ENCODE results near the gene TUFM.
"Not testable (repeated sequence)": the region's sequence is repeated elsewhere in the genome, so short reads cannot be mapped to it uniquely, and the experiment has no call there.

The TUFM gene

DNA sequence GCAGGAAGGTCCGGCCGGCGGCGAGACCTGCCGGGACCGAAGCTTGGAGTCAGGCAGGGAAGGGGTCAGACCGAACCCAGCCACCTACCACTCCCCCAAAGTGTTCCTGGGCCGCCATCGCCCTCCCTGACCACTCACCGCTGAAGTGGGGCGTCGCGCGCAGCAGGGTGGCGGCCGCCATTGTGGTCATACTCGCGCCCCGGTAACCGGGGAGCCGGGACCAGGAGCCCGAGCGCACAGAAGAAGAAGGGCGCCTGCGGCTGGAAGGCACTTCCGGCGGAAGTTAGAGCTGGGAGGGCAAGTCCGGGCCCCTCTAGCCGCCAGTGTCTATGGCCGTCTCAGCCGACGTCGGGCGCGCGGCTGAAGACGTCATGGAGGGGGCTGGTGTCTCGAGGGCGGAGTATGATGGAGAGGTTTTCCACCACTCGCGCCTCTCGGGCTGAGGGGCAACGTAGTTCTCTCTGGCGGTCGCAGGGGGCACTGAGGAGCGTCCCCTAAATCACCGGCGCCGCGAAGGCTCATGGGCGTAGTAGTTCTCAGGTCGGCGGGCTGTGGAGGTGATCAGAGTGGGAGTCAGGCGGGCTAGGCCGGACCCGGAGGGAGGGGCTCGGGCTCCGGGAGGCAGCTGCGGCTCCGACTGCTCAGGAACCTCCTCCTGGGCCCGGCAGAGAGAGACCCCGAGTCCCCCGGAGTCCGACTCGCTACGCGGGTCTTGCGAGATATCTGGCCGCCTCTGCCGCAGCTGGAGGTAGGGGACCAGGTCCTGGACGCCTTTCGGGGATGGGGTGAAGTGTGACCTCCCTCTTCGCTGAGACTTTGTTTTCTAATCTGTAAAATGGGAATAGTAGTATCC is at the start of gene TUFM:
TUFM (minus strand) TSS at position 269 of the 853 bp plus-strand sequence; CDS start at position 190, 79 bp downstream.
- Mint-ChIP-seq H3K27me3 (no peaks in the 10 kb centered on the region), H3K36me3 (ENCODE audit: low read depth) (peaks cover 47% of the 10 kb centered on the region), H3K27ac (peak within 1 kb of the TSS; percentile 98), H3K4me3 (peak within 1 kb of the TSS; percentile 99), H3K9me3 (no peaks in the 10 kb centered on the region), H3K4me1 (ENCODE audit: low read depth) (peaks cover 30% of the 10 kb centered on the region)

- Mint-ChIP-seq H3K4me1 (ENCODE audit: low read depth) (no peaks in the 10 kb centered on the region), H3K9me3 (no peaks in the 10 kb centered on the region), H3K36me3 (ENCODE audit: low read depth) (no peaks in the 10 kb centered on the region), H3K27me3 (no peaks in the 10 kb centered on the region), H3K27ac (no peak overlapping the region), H3K4me3 (no peak overlapping the region)
These were observed 49.5 kb upstream of the TUFM start for GRCh38 chr16:28895609-28896008.

DNA sequence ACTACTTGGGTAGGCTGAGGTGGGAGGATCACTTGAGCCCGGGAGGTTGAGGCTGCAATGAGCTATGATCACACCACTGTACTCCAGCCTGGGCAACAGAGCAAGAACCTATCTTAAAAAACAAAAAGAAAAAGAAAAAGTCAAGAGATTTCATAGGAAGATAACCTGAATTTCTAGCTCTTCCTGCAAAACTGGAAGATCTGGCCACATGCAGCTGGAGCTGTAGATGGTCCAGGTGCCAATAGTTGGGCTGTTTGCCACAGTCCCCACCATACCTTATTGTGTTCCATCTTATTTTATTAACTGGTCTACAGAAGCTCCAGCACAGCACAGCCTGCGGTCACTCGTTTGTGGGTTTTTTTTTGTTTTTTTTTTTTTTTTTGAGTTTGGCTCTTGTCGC is 47.1 kb upstream of the TUFM start:
- Mint-ChIP-seq H3K27me3 (no peaks in the 10 kb centered on the region), H3K4me1 (ENCODE audit: low read depth) (no peaks in the 10 kb centered on the region), H3K36me3 (ENCODE audit: low read depth) (no peaks in the 10 kb centered on the region), H3K9me3 (no peaks in the 10 kb centered on the region), H3K4me3 (no peak overlapping the region), H3K27ac (no peak overlapping the region)

DNA sequence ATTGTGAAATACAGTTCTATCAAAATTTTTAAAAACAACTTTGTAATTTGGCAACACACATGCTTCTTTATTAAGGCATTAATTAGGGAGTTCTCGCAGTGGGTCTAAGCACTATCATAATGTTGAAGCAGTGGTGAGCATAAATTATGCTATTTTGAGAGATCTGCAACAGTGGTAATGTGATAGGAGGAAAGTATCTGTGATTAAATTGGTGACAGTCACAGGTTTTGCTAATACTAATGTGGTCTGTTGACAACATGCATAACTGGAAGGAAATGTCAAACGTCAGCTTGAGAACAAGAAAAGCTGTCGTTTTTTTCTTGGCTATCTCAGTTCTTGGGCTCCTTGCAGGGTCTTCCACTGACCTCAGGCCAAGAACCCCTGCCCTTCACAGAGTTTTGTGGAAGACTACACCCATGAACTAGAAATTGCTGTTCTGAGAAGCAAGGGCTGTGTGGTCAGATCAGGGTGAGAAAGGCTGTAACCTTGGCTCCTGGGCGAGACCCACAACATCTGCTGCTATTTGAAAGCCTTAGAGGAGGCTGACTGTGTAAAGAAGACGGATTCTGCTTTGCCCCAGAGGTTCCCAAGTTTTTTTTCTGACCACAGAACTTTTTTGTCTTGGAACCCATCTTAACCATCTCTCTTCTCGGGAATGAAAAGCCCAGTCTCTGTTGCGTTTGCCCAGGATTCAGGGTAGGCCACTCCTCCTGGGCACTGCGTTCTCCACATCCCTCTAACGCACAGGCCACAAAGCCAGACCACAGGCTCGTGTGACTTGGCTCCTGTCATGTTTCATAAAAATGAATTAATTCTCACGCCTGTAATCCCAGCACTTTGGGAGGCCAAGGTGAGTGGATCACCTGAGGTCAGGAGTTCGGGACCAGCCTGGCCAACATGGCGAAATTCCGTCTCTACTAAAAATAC is 46.1 kb upstream of the TUFM start:
- H3K4me1 Mint-ChIP-seq (ENCODE audit: low read depth): no peaks in the 10 kb centered on the region
- H3K27ac Mint-ChIP-seq: no peak overlapping the region
- H3K4me3 Mint-ChIP-seq: no peak overlapping the region

DNA sequence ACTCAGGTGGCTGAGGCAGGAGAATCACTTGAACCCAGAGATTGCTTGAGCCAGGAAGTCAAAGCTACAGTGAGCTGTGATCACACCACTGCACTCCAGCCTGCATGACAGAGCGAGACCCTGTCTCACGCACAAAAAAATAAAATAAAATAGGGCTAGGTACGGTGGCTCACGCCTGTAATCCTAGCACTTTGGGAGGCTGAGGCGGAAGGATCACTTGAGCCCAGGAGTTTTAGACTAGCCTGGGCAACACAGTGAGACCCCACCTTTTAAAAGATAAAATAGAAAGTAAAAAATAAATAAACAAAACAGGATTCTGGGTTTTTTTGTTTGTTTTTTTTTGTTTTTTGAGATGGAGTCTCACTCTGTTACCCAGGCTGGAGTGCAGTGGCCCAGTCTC is 44.2 kb upstream of the TUFM start:
- H3K9me3 Mint-ChIP-seq; H3K4me3 Mint-ChIP-seq; H3K4me1 Mint-ChIP-seq (ENCODE audit: low read depth); H3K36me3 Mint-ChIP-seq (ENCODE audit: low read depth); H3K27ac Mint-ChIP-seq; H3K27me3 Mint-ChIP-seq: not testable (repeated sequence)

More for the DNA sequence above, 46.1 kb upstream of the TUFM start:
- H3K36me3 Mint-ChIP-seq (ENCODE audit: low read depth): no peaks in the 10 kb centered on the region
- no peaks in the 10 kb centered on the region for H3K27me3 Mint-ChIP-seq
- H3K9me3 Mint-ChIP-seq: no peaks in the 10 kb centered on the region

DNA sequence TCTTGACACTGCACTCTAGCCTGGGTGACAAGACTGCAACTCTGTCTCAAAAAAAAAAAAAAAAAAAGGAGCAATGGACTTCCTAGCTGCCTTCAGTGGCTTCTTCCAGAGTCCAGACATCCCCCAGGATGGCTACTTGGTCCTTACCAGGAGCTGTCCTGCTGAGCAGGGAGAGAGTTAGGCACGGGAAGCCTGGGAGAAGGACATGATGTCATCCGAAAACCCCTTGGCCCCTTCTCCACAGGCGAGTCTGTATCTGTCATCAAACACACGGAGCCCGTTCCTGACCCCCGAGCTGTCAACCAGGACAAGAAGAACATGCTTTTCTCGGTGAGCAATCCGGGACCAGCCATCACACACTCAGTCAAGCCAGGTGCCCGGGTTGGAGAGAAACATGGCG is 40.8 kb upstream of the TUFM start:
- Mint-ChIP-seq H3K36me3 (ENCODE audit: low read depth) (no peaks in the 10 kb centered on the region), H3K27me3 (no peaks in the 10 kb centered on the region), H3K9me3 (no peaks in the 10 kb centered on the region), H3K4me1 (ENCODE audit: low read depth) (no peaks in the 10 kb centered on the region), H3K4me3 (no peak overlapping the region), H3K27ac (no peak overlapping the region)

DNA sequence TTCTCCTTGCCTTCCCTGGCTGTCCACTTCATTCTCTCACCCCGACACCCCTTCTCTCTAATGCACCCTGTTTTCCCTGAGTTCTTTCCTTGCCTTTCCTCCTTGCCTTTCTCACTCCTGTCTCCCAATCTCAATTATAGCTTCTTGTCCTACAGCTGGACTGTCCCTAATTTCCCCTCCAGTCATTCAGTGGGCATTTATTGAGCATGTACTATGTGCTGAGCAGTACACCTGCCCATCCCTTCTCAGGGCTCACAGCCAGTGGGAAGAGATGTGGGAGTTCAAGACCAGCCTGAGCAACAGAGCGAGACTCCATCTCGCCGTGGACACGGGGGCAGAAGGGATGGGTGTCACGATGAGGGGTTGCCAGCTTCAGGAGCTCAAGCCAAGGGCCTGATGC is 37.9 kb upstream of the TUFM start:
- H3K9me3 Mint-ChIP-seq: no peaks in the 10 kb centered on the region
- H3K27ac Mint-ChIP-seq: no peak overlapping the region
- no peaks in the 10 kb centered on the region for H3K36me3 Mint-ChIP-seq (ENCODE audit: low read depth)
- no peak overlapping the region for H3K4me3 Mint-ChIP-seq
- H3K4me1 Mint-ChIP-seq (ENCODE audit: low read depth): peaks cover 18% of the 10 kb centered on the region
- H3K27me3 Mint-ChIP-seq: peaks cover 9% of the 10 kb centered on the region

DNA sequence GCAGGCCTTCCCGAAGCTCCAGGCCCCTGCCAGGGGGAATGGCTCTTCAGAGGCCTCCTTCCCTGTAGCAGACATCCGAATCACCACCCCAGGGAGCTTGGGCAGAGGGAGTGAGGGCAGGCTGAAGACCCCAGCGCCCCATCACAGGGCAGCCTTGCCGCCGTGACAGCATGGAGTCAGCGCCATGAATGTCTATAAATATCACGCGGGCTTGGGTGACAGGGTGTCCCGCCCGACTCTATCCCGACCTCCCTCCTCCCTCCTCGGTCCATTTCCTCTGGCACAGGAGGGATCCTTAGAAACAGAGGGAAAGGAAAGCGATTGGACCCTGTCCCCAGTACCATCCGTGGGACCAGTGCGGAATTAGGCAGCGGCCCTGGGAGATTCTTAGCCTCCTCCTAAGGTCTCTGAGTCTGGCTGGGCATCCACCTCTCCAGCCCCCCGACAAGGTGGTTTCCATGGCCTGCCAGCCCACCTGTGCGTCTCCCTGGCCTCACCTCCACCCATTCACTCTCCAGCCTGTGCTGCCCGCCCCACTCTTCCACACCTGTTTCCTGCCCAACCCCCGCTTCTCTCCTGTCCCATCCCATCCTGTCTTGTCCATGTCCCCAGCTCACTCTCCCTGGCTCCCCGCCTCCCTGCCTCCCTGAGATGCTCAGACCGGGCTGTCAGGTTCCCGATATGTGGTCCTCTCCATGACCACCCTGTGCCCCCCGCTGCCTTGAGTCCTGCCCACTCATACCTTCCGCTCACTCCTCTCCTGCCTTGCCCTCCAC is 37.3 kb upstream of the TUFM start:
- H3K36me3 Mint-ChIP-seq (ENCODE audit: low read depth): no peaks in the 10 kb centered on the region
- H3K4me1 Mint-ChIP-seq (ENCODE audit: low read depth): peaks cover 25% of the 10 kb centered on the region
- H3K27ac Mint-ChIP-seq: no peak overlapping the region
- no peak overlapping the region for H3K4me3 Mint-ChIP-seq
- H3K9me3 Mint-ChIP-seq: no peaks in the 10 kb centered on the region
- H3K27me3 Mint-ChIP-seq: peaks cover 9% of the 10 kb centered on the region

- Mint-ChIP-seq H3K27me3 (peaks cover 9% of the 10 kb centered on the region), H3K9me3 (no peaks in the 10 kb centered on the region), H3K4me1 (ENCODE audit: low read depth) (peaks cover 29% of the 10 kb centered on the region), H3K36me3 (ENCODE audit: low read depth) (no peaks in the 10 kb centered on the region), H3K4me3 (no peak overlapping the region), H3K27ac (no peak overlapping the region)
These were observed 36.5 kb upstream of the TUFM start for GRCh38 chr16:28882551-28883160.

DNA sequence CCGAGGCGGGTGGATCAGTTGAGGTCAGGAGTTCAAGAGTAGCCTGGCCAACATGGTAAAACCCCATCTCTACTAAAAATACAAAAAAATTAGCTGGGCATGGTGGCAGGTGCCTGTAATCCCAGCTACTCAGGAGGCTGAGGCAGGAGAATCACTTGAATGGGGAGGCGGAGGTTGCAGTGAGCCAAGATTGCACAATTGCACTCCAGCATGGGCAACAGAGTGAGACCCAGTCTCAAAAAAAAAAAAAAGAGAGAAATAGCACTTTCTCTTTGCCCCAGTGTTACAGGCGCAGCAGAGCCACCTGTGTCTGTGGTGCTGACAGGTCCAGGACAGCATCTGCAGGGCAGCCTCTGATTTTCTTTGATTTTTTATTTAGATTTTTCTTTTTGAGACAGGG is 35.4 kb upstream of the TUFM start:
- H3K36me3 Mint-ChIP-seq (ENCODE audit: low read depth); H3K27me3 Mint-ChIP-seq; H3K4me3 Mint-ChIP-seq; H3K27ac Mint-ChIP-seq; H3K9me3 Mint-ChIP-seq: not testable (repeated sequence)
- peaks cover 29% of the 10 kb centered on the region for H3K4me1 Mint-ChIP-seq (ENCODE audit: low read depth)

DNA sequence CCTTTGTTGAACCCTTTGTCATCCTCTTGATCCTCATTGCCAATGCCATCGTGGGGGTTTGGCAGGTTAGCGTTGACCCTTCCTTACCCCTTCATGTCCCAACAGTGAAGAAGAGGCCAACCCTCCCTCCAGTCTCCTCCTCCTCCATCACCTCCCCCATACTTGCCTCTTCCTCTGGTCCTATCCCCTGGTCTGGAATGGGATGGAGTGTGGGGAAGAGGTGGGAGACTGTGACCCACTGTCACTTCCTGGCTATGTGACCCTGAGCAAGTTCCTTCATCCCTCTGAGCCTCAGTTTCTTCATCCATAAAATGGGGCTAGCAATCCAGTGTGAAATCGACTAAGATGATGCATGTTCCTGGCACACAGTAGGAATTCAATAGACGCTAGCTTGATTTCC is 34.8 kb upstream of the TUFM start:
- H3K4me3 Mint-ChIP-seq: peak overlapping the region; percentile 40
- H3K36me3 Mint-ChIP-seq (ENCODE audit: low read depth): no peaks in the 10 kb centered on the region
- peaks cover 9% of the 10 kb centered on the region for H3K27me3 Mint-ChIP-seq
- no peaks in the 10 kb centered on the region for H3K9me3 Mint-ChIP-seq
- peak overlapping the region; percentile 71 for H3K27ac Mint-ChIP-seq
- peaks cover 29% of the 10 kb centered on the region for H3K4me1 Mint-ChIP-seq (ENCODE audit: low read depth)

GRCh38 chr16:28880589-28880915 is 34.4 kb upstream of the TUFM start:
- Mint-ChIP-seq H3K4me3 (peak overlapping the region; percentile 40), H3K36me3 (ENCODE audit: low read depth) (no peaks in the 10 kb centered on the region), H3K27me3 (peaks cover 9% of the 10 kb centered on the region), H3K27ac (no peak overlapping the region), H3K9me3 (no peaks in the 10 kb centered on the region), H3K4me1 (ENCODE audit: low read depth) (peaks cover 29% of the 10 kb centered on the region)

- Mint-ChIP-seq H3K36me3 (ENCODE audit: low read depth) (no peaks in the 10 kb centered on the region), H3K4me1 (ENCODE audit: low read depth) (peaks cover 29% of the 10 kb centered on the region), H3K4me3 (peak overlapping the region; percentile 87), H3K27me3 (peaks cover 9% of the 10 kb centered on the region), H3K27ac (peak overlapping the region; percentile 37), H3K9me3 (no peaks in the 10 kb centered on the region)
These were observed 33.9 kb upstream of the TUFM start for GRCh38 chr16:28879841-28880588.

DNA sequence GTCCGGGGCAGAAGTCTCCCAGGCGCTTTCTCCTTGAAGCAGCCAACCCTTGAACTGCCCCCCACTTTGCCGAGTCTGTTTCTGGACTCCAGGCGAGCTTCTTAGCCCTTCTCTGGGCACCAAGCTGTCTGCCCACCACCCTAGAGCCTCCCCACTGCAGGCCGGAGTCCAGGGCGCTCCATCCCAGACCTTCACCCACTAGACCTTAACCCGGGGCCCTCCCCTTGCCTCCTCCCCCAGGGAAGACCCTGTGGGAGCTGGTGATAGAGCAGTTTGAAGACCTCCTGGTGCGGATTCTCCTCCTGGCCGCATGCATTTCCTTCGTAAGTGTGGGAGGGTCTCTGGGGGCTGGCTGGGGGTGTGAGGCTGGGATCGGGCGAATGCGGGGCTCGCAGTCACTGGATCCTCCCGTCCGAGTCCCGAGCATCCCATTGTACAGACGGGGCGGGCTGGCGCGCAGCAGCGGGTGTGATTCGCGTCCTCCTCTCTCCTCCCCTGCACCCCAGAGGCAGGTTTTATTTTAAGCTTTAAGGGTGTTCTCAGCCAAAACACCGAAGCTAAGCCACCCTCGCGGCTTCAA is 33.2 kb upstream of the TUFM start:
- H3K9me3 Mint-ChIP-seq: no peaks in the 10 kb centered on the region
- peaks cover 9% of the 10 kb centered on the region for H3K27me3 Mint-ChIP-seq
- peak overlapping the region; percentile 78 for H3K27ac Mint-ChIP-seq
- H3K36me3 Mint-ChIP-seq (ENCODE audit: low read depth): no peaks in the 10 kb centered on the region
- H3K4me1 Mint-ChIP-seq (ENCODE audit: low read depth): peaks cover 29% of the 10 kb centered on the region
- H3K4me3 Mint-ChIP-seq: peak overlapping the region; percentile 87

Data from stimulated activated naive CD8-positive, alpha-beta T cell treated with anti-CD3 and anti-CD28 coated beads, Interleukin-15, Interleukin-2, amounts not matched to agents 100 ng/mL and 50 ng/mL, for 24 hours (primary cell).